HK-2 (cell line): ENCODE data around the gene DIP2B.
A peak's percentile ranks its signal among the peaks of the same experiment; 100 is the strongest.
"Not testable (repeated sequence)": the region's sequence is repeated elsewhere in the genome, so short reads cannot be mapped to it uniquely, and the experiment has no call there.

ENCODE experiments used
- DNase-seq: peaks from one replicate; pipeline ENCODE4 v3.0.0-alpha.2; 2018; ENCODE audit not compliant: unreplicated experiment

Gene DIP2B

GRCh38 chr12:50768813-50769212 lies 264.0 kb downstream of the DIP2B start:
- DNase-seq, result not testable (repeated sequence)

- DNase-seq, result no peak
These were observed 266.6 kb downstream of the DIP2B start for GRCh38 chr12:50771409-50771808.

GRCh38 chr12:50772470-50772869 lies 267.7 kb downstream of the DIP2B start:
- DNase-seq, result no peak

GRCh38 chr12:50772877-50773276 lies 268.1 kb downstream of the DIP2B start:
- no peak for DNase-seq

GRCh38 chr12:50775251-50775650 lies 270.5 kb downstream of the DIP2B start:
- no peak for DNase-seq

- DNase-seq, result no peak
These were observed 272.3 kb downstream of the DIP2B start for GRCh38 chr12:50776749-50777728.

- no peak for DNase-seq
These were observed 274.1 kb downstream of the DIP2B start for GRCh38 chr12:50778663-50779590.

- DNase-seq, result no peak
These were observed 275.2 kb downstream of the DIP2B start for GRCh38 chr12:50780013-50780412.

GRCh38 chr12:50784501-50784900 lies 279.7 kb downstream of the DIP2B start:
- DNase-seq, result no peak

GRCh38 chr12:50785406-50786001 lies 280.7 kb downstream of the DIP2B start:
- DNase-seq, result no peak

- peak; percentile 38 for DNase-seq
These were observed 281.9 kb downstream of the DIP2B start for GRCh38 chr12:50786498-50787231.

- DNase-seq, result no peak
These were observed 282.8 kb downstream of the DIP2B start for GRCh38 chr12:50787618-50788017.

GRCh38 chr12:50788561-50788960 lies 283.8 kb downstream of the DIP2B start:
- DNase-seq, result no peak

- no peak for DNase-seq
These were observed 285.3 kb downstream of the DIP2B start for GRCh38 chr12:50790081-50790480.
